ENCODE results near the gene OSBP. TPM values are rescaled to one million over a fixed set of nuclear protein-coding genes. Genes with fewer than 3 reads are reported as not detected.

Gene OSBP
- total RNA-seq, 1 donor = 35.5 TPM

- H3K4me3 ChIP-seq (ENCODE audit: low read depth, low read length) = no peak overlapping the region
- TF ChIP-seq, protein P1, sequence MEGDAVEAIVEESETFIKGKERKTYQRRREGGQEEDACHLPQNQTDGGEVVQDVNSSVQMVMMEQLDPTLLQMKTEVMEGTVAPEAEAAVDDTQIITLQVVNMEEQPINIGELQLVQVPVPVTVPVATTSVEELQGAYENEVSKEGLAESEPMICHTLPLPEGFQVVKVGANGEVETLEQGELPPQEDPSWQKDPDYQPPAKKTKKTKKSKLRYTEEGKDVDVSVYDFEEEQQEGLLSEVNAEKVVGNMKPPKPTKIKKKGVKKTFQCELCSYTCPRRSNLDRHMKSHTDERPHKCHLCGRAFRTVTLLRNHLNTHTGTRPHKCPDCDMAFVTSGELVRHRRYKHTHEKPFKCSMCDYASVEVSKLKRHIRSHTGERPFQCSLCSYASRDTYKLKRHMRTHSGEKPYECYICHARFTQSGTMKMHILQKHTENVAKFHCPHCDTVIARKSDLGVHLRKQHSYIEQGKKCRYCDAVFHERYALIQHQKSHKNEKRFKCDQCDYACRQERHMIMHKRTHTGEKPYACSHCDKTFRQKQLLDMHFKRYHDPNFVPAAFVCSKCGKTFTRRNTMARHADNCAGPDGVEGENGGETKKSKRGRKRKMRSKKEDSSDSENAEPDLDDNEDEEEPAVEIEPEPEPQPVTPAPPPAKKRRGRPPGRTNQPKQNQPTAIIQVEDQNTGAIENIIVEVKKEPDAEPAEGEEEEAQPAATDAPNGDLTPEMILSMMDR (IDR thresholded peaks at IDR 0.05; ENCODE audit: insufficient read depth, low read length) = no peak
- no peak for DNase-seq (ENCODE audit: low read depth)
Observed at GRCh38 chr11:59617876-59618275, 2.3 kb upstream of the OSBP start.

GRCh38 chr11:59616396-59616982 is 915 bp upstream of the OSBP start:
- TF ChIP-seq, protein P1 (IDR thresholded peaks at IDR 0.05; ENCODE audit: insufficient read depth, low read length) = no peak
- no peak for DNase-seq (ENCODE audit: low read depth)
- peak overlapping the region; percentile 61 for H3K4me3 ChIP-seq (ENCODE audit: low read depth, low read length)

DNA sequence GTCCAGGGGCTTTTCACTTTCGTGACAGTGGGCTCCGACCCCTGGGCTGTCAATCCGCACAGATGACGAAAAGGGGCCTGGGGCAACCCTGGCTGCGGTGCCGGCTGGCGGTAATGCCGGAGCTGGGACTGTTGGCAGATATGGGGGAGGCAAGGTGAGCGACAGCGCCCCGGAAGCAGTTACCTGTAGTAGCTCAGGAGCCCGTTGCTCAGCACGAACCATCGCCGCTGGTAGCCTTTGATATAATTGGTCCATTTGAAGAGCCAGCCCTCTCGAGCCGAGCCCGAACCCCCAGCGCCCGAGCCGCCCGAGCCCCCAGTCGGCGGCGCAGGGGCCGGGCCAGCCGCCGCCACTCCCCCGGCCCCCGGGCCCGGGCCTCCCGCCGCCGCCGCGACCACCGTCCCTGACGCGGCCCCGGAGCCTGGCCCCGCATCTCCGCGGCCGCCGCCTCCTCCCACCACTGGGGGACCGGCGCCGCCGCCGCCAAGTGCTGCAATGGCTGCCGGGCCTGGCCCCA is 396 bp downstream of the OSBP start:
- DNase-seq (ENCODE audit: low read depth) = no peak
- peak overlapping the region; percentile 80 for H3K4me3 ChIP-seq (ENCODE audit: low read depth, low read length)
- TF ChIP-seq, protein P1 (IDR thresholded peaks at IDR 0.05; ENCODE audit: insufficient read depth, low read length) = peak; percentile 9

- TF ChIP-seq, protein P1 (IDR thresholded peaks at IDR 0.05; ENCODE audit: insufficient read depth, low read length) = no peak
- peak overlapping the region; percentile 80 for H3K4me3 ChIP-seq (ENCODE audit: low read depth, low read length)
- peak; percentile 14 for DNase-seq (ENCODE audit: low read depth)
Observed at GRCh38 chr11:59614277-59615119, 1.1 kb downstream of the OSBP start.

DNA sequence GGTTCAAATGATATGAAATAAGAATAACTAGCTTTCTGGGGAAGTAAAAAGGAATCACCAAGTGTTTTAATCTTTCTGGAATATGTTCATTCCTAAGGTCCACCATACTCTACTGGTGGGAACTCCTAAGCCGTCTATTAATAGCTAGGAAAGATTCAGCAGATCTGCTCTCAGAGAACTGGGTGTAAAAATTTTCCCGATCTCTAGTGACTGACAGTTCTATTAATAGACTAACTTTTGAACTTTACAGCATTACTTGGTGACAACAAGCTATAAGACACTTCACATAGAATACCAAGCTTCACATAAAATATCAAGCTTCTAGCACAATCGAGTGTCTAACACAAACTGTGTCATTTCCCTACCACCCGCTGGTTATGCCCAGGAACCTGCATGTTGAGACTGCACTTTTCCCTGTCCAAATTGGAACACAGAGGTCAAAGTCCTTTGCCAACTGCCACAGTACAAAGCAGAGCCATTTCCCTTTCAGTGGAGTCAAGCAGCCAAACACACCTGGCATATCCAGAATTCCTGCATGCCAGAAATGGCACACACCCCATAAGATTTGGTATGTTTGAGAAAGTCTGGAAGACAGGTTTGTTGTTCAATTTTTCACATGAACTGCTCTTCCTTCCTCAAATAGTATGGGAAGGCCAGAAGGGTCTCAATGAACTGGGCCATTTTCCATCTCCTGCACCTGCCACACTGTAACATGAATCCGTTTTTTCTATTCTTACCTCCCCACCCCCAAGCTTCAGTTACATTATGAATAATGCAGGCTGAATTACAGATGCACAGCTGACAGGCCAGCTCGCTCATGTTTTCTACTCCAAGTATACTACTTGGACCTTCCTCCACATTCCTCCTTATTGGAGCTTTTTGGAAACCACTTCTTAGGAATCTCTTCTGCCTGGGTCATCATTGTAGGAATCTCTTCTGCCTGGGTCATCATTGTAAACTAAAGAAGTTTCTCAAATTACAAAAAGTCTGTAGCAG is 3.7 kb downstream of the OSBP start:
- no peak overlapping the region for H3K4me3 ChIP-seq (ENCODE audit: low read depth, low read length)
- TF ChIP-seq, protein P1 (IDR thresholded peaks at IDR 0.05; ENCODE audit: insufficient read depth, low read length) = no peak
- DNase-seq (ENCODE audit: low read depth) = peak; percentile 28

- TF ChIP-seq, protein P1 (IDR thresholded peaks at IDR 0.05; ENCODE audit: insufficient read depth, low read length) = no peak
- H3K4me3 ChIP-seq (ENCODE audit: low read depth, low read length) = no peak overlapping the region
- no peak for DNase-seq (ENCODE audit: low read depth)
Observed at GRCh38 chr11:59610289-59610688, 5.3 kb downstream of the OSBP start.
